CD4-positive, alpha-beta T cell treated with Interleukin-6 at 100 ng/mL for 8 hours (primary cell): Measurements from ENCODE around the gene BCAS3.
"Not testable (repeated sequence)": the region's sequence is repeated elsewhere in the genome, so short reads cannot be mapped to it uniquely, and the experiment has no call there.

ENCODE experiments used
- DNase-seq: peaks from one replicate; pipeline ENCODE4 v3.0.0-alpha.2; 2020; ENCODE audit warnings: mixed read lengths, low spot score

The BCAS3 gene

DNA sequence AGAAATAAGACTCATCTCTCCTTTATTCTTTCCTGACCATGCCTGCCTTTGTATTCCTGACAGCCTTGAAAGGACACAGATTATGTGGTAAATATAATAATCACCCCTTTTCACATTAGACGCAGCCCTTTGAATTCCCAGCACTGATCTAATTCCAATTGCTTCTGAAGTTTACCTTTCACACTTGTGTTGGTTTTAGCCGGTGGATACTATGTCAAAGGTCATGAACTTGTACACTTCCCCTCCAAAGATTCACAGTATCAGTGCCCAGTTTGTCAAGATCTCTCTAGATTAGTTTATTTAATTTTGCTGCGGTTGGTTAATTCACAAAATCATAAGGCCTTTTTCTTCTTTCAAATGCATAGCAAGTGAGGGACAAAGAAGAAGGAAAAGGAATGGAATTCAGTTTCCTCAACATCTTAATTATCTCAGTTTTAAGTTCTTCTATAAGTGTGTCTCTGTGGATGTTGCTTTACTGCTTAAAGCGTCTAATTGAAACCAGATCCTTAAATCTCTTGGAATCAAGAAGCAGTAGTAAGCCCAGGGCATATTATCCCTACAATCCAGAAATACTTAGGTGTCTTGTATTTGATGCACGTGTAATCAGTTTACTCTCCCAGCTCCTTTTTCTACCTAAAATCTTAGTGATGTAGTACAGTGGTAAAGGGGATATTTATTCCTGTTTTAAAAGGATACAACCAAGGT lies 547.7 kb downstream of the BCAS3 start:
- no peak for DNase-seq

DNA sequence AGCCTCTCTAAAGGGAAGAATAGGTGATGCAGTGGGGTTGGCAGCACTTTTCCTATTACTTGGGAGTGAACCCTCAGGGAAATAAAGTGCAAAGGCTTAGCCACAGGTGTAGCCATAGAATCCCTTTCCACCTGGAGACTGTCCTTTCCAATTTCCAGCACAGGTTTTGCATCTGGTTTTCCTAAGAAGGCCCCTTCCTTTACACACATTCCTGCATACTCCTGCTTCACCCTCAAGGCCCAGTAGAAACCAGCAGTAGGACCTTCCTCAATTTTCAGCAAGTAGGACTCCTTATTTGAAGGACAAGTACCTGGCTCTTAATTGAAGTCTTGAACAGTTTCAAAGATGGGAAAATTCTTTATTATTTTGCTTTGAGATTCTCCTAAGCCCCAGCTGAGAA lies 550.2 kb downstream of the BCAS3 start:
- DNase-seq, result no peak

DNA sequence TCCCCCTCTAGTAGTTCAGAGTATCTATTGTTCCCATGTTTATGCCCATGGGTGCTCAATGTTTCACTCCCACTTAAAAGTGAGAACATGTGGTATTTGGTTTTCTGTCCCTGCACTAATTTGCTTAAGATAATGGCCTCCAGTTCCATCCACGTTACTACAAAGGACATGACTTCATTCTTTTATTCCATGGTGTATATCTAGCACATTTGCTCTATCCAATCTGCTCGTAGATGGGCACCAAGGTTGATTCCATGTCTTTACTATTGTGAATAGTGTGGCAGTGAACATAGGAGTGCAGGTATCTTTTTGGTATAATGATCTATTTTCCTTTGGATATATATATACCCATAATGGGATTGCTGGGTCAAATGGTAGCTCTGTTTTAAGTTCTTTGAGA lies 552.8 kb downstream of the BCAS3 start:
- DNase-seq, result no peak

DNA sequence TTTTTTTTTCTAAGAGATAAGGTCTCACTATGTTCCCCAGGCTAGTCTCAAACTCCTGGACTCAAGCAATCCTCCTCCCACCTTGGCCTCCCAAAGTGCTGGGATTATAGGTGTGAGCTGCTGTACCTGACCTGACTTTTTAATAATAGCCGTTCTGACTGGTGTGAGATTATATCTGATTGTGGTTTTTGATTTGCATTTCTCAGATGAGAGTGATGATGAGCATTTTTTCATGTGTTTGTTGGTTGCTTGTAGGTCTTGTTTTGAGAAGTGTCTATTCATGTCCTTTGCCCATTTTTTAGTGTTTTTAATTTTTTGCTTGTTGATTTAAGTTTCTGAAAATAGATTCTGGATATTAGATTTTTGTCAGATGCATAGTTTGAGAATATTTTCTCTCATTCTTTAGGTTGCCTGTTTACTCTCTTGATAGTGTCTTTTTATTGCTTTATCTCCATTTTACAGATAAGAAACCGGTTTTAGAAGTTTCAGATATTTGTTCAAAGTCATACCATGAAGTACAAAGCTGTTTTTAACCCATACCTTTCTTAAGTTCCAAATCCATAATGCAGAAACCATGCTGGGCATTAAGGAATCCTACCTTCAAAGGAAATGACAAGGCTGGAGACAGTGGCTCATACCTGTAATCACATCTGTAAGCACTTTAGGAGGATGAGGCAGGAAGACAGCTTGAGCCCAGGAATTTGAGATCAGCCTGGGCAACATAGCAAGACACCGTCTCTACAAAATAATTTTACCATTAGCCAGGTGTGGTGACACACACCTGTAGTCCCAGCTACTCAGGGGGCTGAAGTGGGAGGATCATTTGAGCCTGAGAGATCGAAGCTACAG lies 553.5 kb downstream of the BCAS3 start:
- DNase-seq, result no peak

DNA sequence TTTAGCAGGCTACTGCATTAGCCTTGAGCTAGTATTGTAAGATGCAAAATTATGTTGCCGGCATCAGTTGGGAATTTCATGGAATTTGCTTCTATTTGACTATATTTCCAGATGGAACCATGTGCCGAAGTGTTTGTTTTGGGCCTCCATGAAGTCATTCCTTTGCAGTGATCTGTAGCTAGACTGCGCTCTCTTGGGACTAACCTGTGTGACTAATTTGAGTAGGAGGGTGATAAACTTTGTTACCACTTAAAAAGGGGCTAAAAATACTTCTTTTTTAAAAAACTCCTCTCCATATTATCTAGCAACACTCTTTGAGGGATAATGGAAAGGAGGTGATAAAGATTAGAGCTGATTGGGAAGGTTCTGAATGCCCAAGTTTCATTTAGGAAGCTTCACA lies 555.2 kb downstream of the BCAS3 start:
- no peak for DNase-seq

DNA sequence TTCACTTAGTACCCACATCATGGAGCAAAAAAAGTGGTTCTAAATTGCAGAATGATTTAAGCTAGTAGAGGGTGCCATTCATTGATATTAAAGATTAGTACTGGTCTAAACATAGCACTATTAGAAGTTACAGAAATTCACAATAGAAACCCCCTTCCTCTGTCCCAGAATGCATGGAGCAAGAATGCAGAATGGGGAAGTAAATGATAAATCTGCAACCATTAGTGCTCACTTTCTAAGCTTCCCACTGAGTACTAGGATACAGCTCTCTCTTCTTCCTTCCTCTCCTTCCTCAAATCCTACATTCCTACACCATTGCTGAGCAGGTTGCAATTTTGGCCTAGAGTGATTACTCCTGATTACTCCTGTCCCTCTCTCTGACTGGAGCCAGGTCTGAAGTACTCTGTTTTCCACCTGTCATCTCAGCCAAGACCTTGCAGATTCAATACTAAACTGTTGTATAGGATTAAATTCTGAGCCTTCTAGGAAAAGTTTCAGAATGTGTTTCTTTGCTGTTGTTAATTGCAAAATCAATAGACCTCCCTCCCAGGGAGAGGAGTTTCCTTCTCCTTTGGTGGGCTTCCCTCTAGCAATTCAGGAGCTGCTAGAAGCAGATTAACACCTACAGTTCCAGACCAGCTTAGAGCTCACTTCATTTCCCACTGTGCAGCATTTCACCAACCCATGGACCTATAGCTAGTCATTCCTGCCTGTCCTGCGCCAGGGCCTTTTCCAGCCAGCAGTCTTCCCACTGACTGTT lies 556.5 kb downstream of the BCAS3 start:
- DNase-seq, result no peak

DNA sequence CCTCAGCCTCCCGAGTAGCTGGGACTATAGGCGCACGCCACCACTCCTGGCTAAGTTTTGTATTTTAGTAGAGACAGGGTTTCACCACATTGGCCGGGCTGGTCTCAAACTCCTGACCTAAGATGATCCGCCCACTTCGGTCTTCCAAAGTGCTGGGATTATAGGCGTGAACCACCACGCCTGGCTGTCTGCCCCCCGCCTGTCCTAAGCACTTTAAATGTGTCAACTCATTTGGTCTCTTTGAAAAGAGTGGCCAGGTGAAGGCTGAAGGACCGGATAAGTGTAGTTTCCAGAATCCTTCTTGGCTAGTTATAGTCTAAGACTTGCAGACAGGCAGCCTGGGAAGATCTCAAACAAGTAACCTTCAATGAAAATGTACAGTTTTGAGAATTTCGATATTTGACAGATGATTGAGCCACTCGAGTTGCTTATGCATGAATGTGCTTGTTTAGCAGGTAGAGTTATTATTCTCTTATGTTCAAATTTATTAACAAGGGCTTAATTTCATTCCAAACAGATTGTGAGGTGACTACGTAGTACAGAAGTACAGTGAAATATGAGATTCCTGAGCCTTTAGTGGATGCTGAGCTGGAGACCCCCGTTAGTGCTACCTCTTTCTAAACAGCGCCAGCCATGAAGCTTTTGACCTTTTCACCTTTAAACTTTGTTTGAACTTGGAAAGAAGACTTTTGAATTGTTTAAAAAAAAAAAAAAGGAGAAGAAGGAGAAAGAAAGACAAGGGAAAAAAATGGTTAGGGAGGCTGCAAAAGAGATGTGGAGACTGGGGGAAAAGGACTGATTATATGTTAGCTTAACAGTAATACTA lies 557.6 kb downstream of the BCAS3 start:
- no peak for DNase-seq

DNA sequence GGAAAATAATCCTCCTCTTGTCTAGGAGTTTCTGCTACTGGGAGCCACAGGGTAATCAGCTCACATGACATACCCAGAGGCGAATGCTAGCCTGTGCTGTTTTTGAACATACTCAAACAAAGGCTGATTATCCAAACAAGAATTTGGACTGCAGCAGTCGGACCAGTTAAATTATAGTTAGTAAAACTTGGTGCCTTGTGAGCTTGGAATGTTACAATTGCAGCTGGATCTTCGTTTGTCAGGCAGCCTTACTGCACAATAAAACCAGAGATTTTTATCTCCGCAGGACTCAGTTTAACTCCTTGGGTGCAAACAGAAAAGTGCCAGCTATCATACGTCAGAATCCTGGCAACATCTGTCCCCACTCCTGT lies 558.2 kb downstream of the BCAS3 start:
- no peak for DNase-seq

DNA sequence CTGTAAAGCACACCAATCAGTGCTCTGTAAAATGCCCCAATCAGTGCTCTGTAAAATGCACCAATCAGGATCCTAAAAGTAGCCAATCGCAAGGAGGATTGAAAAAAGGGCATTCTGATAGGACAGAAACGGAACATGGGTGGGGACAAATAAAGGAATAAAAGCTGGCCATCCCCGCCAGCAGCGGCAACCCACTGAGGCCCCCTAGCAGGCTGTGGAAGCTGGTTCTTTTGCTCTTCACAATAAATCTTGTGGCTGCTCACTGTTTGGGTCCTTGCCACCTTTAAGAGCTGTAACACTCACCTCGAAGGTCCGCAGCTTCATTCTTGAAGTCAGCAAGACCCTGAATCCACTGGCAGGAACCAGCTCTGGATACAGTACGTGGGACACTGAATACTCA lies 559.6 kb downstream of the BCAS3 start:
- no peak for DNase-seq

DNA sequence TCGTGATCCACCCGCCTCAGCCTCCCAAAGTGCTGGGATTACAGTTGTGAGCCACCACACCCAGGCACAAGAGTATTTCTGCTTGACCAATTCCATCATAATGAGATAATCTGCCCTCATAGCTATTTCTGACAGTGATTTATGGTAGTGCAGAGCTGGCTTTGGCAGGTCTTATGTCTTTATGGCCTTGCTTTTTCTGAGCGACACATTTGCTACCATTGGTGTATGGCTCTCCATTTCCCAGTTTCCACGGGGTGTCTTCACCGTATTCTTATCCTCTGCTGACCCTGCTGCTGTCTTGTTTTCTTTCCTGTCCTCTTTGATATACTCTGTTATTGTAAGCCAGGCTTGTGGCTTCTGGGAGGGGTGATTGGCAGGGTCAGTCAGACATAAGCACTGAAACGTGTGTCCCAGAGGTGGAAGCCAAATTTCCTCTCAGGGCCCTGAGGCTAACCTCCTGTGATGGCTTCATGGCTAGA lies 560.8 kb downstream of the BCAS3 start:
- no peak for DNase-seq

DNA sequence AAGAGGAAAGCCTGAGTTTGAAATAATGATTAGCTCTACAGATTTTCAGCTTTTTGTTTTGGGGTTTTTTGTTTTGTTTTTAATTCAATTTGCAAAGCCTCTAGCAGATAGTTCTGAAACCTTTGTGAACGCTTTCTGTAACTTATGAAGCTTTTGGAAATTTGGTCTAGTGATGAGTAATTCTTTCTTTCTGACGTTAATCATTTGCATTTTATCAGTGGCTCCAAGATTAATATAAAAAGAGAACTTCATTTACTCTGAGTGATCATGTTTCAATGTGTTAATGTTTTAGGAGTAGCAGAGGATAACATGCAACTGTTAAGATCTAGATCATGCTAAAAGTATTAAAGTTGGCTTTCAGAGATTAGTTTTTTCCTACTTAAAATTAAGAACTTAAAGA lies 561.7 kb downstream of the BCAS3 start:
- DNase-seq, result no peak

DNA sequence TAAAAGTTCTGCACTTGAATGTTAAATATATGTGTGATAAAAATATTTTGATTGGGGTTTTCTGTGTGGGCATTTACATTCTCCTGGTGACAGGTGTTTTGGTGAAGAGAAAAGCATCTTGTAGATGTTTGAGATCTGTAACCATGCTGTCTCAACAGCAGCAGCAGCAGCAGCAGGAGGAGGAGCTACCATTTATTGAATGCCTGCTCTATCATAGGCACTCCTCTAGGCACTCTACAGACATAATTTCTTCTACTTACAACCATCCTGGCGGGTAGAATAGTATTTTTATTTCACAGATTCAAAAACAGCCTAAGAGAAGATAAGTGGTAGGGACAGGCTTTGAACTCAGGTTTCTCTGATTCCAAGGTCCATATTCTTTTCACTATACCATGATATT lies 562.3 kb downstream of the BCAS3 start:
- no peak for DNase-seq

DNA sequence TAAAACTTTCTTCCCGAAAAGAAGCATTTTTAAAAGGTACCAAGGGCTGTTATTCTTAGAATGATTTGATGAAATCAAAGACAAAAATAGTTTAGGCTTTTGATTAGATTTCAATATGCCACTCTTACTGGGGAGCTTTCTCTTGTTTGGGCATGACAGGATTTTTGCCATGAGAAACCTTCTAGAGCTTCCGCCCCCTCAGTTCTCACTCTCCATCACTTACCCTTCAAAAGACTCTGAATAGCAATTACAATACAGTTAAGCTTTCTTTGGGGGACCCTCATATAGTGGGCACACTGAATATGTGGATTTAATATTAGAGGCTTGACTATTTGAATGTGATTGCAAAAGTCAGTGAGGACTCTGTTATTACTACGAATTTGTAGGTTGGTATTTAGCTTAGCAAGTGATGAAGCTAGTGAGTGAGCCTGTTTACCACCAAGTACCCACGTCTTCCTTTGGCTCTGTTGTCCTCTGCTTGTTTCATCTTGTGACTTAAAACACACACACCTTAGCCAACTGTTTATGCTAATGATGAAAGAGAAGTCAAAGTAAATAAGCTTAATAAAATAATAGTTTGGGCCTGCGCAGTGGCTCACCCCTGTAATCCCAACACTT lies 563.3 kb downstream of the BCAS3 start:
- no peak for DNase-seq

DNA sequence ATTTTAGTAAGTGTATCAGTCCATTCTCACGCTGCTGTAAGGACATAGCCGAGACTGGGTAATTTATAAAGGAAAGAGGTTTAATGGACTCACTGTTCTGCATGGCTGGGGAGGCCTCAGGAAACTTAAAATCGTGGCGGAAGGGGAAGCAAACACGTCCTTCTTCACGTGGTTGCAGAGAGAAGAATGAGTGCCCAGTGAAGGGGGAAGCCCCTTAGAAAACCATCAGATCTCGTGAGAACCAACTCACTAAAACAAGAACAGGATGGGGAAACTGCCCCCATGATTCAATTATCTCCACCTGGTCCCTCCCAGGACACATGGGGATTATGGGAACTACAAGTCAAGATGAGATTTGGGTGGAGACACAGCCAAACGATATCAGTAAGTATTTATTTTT lies 567.3 kb downstream of the BCAS3 start:
- DNase-seq, result not testable (repeated sequence)

DNA sequence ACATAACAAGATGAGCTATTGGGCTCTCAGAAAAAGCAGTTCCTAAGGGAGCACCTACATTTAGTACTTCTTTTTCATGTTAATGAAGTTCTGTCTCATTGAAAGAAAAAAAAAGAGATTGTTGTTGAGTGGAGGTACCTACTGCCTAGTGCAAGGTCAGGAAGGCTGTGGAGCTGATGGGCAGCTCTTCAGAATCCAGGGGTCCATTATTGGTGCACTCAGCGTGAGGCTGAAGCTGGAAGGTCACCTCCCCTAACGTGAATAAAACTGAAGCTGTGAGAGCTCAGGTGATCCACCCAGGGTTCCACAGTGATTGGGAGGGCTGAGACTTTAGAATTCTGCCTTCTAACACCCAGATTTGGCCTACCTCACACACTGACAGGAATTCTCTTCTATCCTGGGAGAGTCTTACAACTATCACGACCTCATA lies 568.1 kb downstream of the BCAS3 start:
- no peak for DNase-seq

DNA sequence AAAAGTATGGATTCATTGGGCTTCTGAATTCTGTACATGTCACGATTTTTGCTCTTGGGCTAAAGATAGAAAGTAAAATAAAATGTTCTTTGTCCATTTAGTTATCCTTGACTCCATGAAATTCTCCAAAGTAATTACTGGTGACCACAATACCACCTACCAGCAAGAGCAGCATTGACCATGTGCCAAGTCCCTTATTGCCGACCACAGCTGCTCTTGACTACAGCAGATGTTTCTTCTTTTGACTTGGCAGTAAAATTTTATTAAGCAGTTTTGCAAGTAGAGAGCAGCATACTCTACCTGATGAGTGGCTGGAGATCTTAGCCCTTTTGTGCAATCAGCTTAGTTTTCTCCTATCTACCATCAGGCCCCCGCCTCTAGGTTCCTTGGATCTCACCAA lies 569.8 kb downstream of the BCAS3 start:
- no peak for DNase-seq

DNA sequence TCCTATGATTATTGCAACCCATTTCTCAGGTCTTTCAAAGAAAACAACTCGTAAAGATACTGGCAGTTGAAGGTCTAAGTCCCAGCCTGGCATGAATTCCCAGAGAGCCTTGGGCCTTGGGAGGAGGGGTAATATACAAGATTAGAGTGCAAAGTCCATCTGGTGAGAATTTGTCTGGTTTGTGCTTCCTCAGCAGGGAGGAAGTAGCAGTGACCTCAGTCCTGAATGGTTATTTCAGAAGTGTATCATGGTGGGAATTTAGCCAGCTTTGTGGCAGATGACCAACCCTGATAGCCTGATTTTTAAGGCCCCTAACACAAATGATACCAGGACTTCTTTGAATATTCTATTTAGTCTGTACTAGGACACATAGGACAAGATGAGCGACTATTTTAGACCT lies 570.7 kb downstream of the BCAS3 start:
- DNase-seq, result no peak

DNA sequence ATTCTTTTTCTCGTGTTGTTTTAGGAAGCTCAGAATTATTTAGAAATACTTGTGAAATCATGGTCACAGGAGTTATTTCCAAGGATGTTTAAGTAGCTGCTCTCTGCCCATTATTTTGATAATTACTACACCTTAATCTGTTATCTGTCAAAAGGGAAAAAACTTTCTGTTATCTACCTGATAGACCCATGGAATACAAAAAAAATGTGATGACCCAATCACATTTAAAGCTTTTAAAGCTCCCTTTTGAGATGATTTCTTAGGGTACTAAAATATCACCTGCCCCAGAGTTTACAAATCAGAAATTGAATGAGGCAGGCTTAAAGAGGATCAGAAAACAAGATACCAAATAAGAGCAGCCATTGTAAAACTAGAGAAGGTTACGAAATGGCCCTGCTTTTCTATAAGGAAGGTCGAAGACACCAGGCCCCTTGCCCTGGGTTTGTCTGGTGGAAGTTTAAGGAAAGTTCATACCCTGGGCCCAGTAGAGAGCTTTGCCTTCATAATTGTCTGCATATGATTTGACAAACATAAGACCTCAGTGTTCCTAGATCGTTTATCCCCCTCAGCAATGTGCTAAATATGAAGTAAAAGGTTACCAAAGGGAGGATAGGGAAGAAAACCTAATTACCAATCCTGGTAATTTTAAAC lies 572.1 kb downstream of the BCAS3 start:
- DNase-seq, result no peak

DNA sequence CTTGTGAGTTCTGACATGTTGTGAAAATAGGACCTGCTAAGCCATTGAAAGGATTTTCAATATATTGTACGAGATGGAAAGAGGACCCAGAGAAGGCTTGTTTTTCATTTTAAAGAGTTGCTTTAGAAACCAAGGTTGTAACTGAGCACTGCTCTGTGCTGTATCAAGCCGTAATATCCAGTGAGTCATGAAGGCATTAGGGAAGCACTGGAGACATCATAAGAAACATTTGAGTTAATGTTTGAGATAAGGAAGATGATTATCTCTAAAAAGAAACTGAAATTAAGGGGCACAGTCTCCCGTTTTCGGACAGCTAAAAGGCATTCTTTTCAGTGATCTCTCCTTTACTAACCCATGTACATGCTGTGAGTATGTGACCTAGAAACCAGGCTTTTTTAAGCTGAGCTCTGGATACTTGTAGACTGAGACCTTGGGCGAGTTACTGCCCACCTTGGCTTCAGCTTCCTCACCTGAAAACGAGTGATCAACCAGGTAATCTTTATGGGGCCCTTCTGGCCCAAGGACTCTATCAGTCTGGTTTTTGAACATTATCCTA lies 572.8 kb downstream of the BCAS3 start:
- no peak for DNase-seq
